Measurements from ENCODE around the gene HMGB3. TPM values are rescaled to one million over a fixed set of nuclear protein-coding genes. Genes with fewer than 3 reads are reported as not detected.

HMGB3 gene
- total RNA-seq, 1 experiment from 2014 or later = 373 TPM

DNA sequence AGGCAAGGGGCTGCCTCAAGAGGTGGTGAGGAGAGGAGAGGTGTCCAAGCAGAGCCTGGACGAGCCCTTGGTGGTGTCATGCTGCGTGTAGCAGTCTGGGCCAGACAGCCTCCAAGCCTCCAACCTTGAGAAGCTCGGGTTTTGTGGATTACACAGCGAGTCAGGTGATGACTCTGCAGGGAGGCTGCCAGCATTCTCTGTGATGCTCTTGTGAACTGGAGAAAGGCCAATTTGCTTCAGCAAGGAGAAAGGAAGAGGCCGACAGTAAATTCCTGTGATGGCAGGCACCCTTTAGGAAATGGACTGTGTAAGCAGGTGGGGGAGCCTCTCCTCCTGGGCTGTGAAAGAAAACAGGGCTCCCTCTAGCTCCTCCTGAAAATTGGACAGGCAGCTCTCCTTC, 48.7 kb upstream of the HMGB3 start:
- Mint-ChIP-seq H3K4me1 (peaks cover 30 to 31% of the 10 kb centered on the region in 2 experiments), H3K4me3 (peak overlapping the region in 1 of 2 experiments; percentile 4; a peak in 1 of 5 replicates), H3K36me3 (ENCODE audit: insufficient read depth in 1 of 3, low read depth in 3 of 3) (peaks cover 3 to 9% (median 6%) of the 10 kb centered on the region in 3 experiments; a peak in 6 of 7 replicates), H3K27me3 (ENCODE audit: low read depth) (no peaks in the 10 kb centered on the region; the same call in 1 of the 2 replicates), H3K27ac (peak overlapping the region in 2 of 3 experiments; percentile 62 to 87; a peak in 5 of 7 replicates), H3K9me3 (peaks cover 62 to 72% of the 10 kb centered on the region in 2 experiments)
- peak overlapping the region; percentile 34 for H4K91ac ChIP-seq (ENCODE audit: insufficient read length, low read depth, low read length)
- no peak overlapping the region for H3K14ac ChIP-seq (ENCODE audit: insufficient read depth, low read length)
- H2BK15ac ChIP-seq (ENCODE audit: low read depth, low read length) = no peak overlapping the region
- H3T11ph ChIP-seq (ENCODE audit: low read length) = no peak overlapping the region
- no peak overlapping the region for H2BK120ac ChIP-seq (ENCODE audit: low read depth, low read length, poor library complexity, severe bottlenecking)
- H4K5ac ChIP-seq (ENCODE audit: insufficient read length, low read depth, low read length) = no peak overlapping the region
- H2BK5ac ChIP-seq (ENCODE audit: insufficient read length, low read length) = no peak overlapping the region
- peaks cover 13% of the 10 kb centered on the region; the same call in 1 of the 2 replicates for H3K4me1 ChIP-seq (ENCODE audit: insufficient read depth, low read length)
- no peaks in the 10 kb centered on the region for H4K20me1 ChIP-seq (ENCODE audit: control insufficient read depth, insufficient read depth, insufficient read length)
- H3K79me1 ChIP-seq (ENCODE audit: insufficient read depth, low read depth, low read length, poor library complexity, severe bottlenecking) = no peaks in the 10 kb centered on the region
- no peaks in the 10 kb centered on the region for H3K23me2 ChIP-seq (ENCODE audit: insufficient read length, low read depth, low read length, poor library complexity, severe bottlenecking)
- no peaks in the 10 kb centered on the region for H3K9me3 ChIP-seq (ENCODE audit: control insufficient read depth, low read depth, low read length)
- no peak overlapping the region for H2BK12ac ChIP-seq (ENCODE audit: insufficient read length, low read depth, low read length)
- no peak overlapping the region for H2AK5ac ChIP-seq (ENCODE audit: insufficient read length, low read length)
- no peak overlapping the region for H3K4ac ChIP-seq (ENCODE audit: low read depth, low read length)
- peak; percentile 81 for DNase-seq
- no peak overlapping the region for H3K27ac ChIP-seq (ENCODE audit: insufficient read length, low read depth, low read length)
- no peaks in the 10 kb centered on the region for H3K79me2 ChIP-seq (ENCODE audit: insufficient read depth, low read length)
- no peak overlapping the region for H3K56ac ChIP-seq (ENCODE audit: insufficient read length, low read depth, low read length)
- TF ChIP-seq, protein P1, sequence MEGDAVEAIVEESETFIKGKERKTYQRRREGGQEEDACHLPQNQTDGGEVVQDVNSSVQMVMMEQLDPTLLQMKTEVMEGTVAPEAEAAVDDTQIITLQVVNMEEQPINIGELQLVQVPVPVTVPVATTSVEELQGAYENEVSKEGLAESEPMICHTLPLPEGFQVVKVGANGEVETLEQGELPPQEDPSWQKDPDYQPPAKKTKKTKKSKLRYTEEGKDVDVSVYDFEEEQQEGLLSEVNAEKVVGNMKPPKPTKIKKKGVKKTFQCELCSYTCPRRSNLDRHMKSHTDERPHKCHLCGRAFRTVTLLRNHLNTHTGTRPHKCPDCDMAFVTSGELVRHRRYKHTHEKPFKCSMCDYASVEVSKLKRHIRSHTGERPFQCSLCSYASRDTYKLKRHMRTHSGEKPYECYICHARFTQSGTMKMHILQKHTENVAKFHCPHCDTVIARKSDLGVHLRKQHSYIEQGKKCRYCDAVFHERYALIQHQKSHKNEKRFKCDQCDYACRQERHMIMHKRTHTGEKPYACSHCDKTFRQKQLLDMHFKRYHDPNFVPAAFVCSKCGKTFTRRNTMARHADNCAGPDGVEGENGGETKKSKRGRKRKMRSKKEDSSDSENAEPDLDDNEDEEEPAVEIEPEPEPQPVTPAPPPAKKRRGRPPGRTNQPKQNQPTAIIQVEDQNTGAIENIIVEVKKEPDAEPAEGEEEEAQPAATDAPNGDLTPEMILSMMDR (conservative IDR thresholded peaks at IDR 0.05) = no peak
- no peak overlapping the region for H3K9ac ChIP-seq (ENCODE audit: extremely low read depth, insufficient read length, low read length)
- WGBS (ENCODE audit: extremely low coverage, insufficient read length, low lambda C conversion rate) = no CpG with 5 or more reads among the region's 5 CpGs
- peak overlapping the region; percentile 66 for H3K18ac ChIP-seq (ENCODE audit: insufficient read length, low read depth, low read length)
- H3K27me3 ChIP-seq (ENCODE audit: insufficient read depth, low read length) = no peaks in the 10 kb centered on the region; the same call in 1 of the 2 replicates
- H3K23ac ChIP-seq (ENCODE audit: insufficient read length, low read depth, low read length) = no peak overlapping the region
- no peak overlapping the region for H3K4me2 ChIP-seq (ENCODE audit: insufficient read depth, insufficient read length, low read length)
- no peak overlapping the region for H4K8ac ChIP-seq (replicated peaks; ENCODE audit: insufficient read length, low read depth, low read length)
- H2AFZ ChIP-seq (ENCODE audit: low read length) = no peak overlapping the region
- no peak overlapping the region for H2BK20ac ChIP-seq (ENCODE audit: low read depth, low read length, poor library complexity, severe bottlenecking)
